ENCODE measurements around the gene CASP2.

CASP2 gene

GRCh38 chr7:143334244-143334643, 46.1 kb downstream of the CASP2 start:
- DNase-seq (ENCODE audit: low read depth), result no peak

GRCh38 chr7:143337216-143337615, 49.1 kb downstream of the CASP2 start:
- no peak for DNase-seq (ENCODE audit: low read depth)

GRCh38 chr7:143341842-143342241, 53.7 kb downstream of the CASP2 start:
- DNase-seq (ENCODE audit: low read depth), result no peak

- DNase-seq (ENCODE audit: low read depth), result no peak
Measured at GRCh38 chr7:143343596-143343995, 55.4 kb downstream of the CASP2 start.

- peak; percentile 8 for DNase-seq (ENCODE audit: low read depth)
Measured at GRCh38 chr7:143345428-143345900, 57.3 kb downstream of the CASP2 start.

- no peak for DNase-seq (ENCODE audit: low read depth)
Measured at GRCh38 chr7:143346018-143346417, 57.9 kb downstream of the CASP2 start.

GRCh38 chr7:143347950-143348349, 59.8 kb downstream of the CASP2 start:
- no peak for DNase-seq (ENCODE audit: low read depth)

- no peak for DNase-seq (ENCODE audit: low read depth)
Measured at GRCh38 chr7:143351060-143351459, 62.9 kb downstream of the CASP2 start.

GRCh38 chr7:143351574-143351973, 63.4 kb downstream of the CASP2 start:
- no peak for DNase-seq (ENCODE audit: low read depth)

GRCh38 chr7:143352531-143353002, 64.4 kb downstream of the CASP2 start:
- no peak for DNase-seq (ENCODE audit: low read depth)

GRCh38 chr7:143354376-143354775, 66.2 kb downstream of the CASP2 start:
- no peak for DNase-seq (ENCODE audit: low read depth)

GRCh38 chr7:143354965-143355364, 66.8 kb downstream of the CASP2 start:
- DNase-seq (ENCODE audit: low read depth), result no peak

- DNase-seq (ENCODE audit: low read depth), result no peak
Measured at GRCh38 chr7:143355450-143356385, 67.6 kb downstream of the CASP2 start.

- no peak for DNase-seq (ENCODE audit: low read depth)
Measured at GRCh38 chr7:143356414-143357050, 68.4 kb downstream of the CASP2 start.

Measured in fibroblast of gingiva (primary cell).